Islet of Langerhans (tissue), 1 donor: ENCODE data around the gene TSC22D2.
"Not testable (repeated sequence)": the region's sequence is repeated elsewhere in the genome, so short reads cannot be mapped to it uniquely, and the experiment has no call there.

Source experiments
- FAIRE-seq: peaks from one replicate; lab custom pipeline; 2011; peaks lifted over from hg19 to GRCh38; lab: Jason Lieb, UNC

The TSC22D2 gene

GRCh38 chr3:150490277-150490986 is 82.3 kb downstream of the TSC22D2 start:
- FAIRE-seq = no peak

GRCh38 chr3:150494411-150494977 is 86.4 kb downstream of the TSC22D2 start:
- FAIRE-seq = no peak

GRCh38 chr3:150495149-150495548 is 87.1 kb downstream of the TSC22D2 start:
- FAIRE-seq = no peak

- FAIRE-seq = peak; percentile 98
These were observed 87.6 kb downstream of the TSC22D2 start for GRCh38 chr3:150495563-150496168.

GRCh38 chr3:150497956-150498355 is 89.9 kb downstream of the TSC22D2 start:
- FAIRE-seq = no peak

- FAIRE-seq = not testable (repeated sequence)
These were observed 92.9 kb downstream of the TSC22D2 start for GRCh38 chr3:150500960-150501359.

- FAIRE-seq = no peak
These were observed 95.5 kb downstream of the TSC22D2 start for GRCh38 chr3:150503402-150504099.

- FAIRE-seq = no peak
These were observed 96.4 kb downstream of the TSC22D2 start for GRCh38 chr3:150504483-150504882.

GRCh38 chr3:150508401-150508800 is 100.3 kb downstream of the TSC22D2 start:
- no peak for FAIRE-seq

GRCh38 chr3:150509780-150510179 is 101.7 kb downstream of the TSC22D2 start:
- FAIRE-seq = no peak

GRCh38 chr3:150511122-150511821 is 103.2 kb downstream of the TSC22D2 start:
- FAIRE-seq = no peak

- no peak for FAIRE-seq
These were observed 107.1 kb downstream of the TSC22D2 start for GRCh38 chr3:150515210-150515609.
